ENCODE data around the gene PHKB.
"Not testable (repeated sequence)": the region's sequence is repeated elsewhere in the genome, so short reads cannot be mapped to it uniquely, and the experiment has no call there.

PHKB gene

DNA sequence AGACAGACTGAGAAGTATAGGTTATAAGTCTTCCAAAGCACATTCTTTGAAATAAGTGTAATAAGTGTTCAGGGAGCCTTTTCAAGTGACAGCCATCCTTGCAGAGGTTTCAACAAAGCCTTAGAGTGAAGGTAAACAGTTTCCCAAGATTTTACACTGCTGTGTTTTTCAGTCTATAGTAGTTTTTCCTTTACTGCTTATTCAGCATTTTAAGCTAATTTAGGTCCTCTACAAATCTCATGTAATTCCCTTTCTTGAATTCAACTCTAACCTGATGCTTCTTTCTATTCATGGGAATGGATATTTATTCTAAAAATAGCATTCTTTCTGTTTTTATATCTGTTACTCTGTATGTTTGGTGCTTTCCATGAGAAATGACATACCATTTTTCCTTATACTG is 211.3 kb downstream of the PHKB start:
- no peak for DNase-seq (ENCODE audit: low read depth, low spot score)

DNA sequence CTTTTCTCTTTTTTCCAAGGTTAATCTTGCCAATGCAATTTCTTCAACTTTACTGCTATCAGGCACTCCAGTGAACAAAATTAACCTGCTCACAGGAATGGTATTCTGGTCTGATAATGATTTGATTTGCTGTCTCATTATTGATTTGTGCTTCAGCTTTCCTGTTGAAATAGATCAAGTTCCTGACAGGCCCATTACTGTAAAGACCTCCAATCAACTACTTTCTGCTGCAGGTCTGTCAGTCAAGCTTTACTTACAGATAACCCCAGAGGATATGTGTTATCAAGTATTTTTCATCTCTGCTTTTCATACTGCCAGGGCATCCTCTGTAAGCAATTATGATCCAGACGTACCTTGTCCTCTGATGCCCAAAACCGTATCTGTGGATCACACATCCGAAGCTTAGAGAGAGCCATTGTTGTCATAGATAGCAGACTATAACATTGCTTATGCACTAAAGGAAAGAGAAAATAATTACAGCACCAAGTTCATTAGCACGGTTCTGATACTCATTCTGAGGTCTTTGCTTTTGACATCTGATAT is 215.6 kb downstream of the PHKB start:
- DNase-seq (ENCODE audit: low read depth, low spot score): no peak

DNA sequence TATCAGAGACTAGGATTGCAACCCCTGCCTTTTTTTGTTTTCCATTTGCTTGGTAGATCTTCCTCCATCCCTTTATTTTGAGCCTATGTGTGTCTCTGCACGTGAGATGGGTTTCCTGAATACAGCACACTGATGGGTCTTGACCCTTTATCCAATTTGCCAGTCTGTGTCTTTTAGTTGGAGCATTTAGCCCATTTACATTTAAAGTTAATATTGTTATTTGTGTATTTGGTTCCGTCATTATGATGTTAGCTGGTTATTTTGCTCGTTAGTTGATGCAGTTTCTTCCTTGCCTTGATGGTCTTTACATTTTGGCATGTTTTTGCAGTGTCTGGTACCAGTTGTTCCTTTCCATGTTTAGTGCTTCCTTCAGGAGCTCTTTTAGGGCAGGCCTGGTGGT is 220.4 kb downstream of the PHKB start:
- not testable (repeated sequence) for DNase-seq (ENCODE audit: low read depth, low spot score)

DNA sequence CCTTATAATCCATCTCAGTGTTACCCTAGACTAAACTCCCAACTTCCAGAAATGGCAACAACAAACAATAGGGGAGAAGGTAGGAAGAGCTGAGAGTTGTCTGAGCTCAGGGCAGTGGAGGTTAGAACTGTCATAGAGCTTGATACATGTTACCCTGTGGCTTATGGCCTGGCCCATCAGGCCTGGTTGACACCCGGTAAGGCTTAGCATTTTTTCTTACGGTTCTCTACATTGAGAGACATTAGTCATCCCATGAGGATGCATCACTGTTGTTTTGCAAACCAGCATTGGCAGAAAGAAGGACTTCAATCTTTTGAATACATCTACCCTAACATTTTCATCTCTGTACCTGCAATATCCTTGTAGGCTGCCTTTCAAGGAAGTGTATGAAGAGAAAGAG is 226.6 kb downstream of the PHKB start:
- no peak for DNase-seq (ENCODE audit: low read depth, low spot score)

DNA sequence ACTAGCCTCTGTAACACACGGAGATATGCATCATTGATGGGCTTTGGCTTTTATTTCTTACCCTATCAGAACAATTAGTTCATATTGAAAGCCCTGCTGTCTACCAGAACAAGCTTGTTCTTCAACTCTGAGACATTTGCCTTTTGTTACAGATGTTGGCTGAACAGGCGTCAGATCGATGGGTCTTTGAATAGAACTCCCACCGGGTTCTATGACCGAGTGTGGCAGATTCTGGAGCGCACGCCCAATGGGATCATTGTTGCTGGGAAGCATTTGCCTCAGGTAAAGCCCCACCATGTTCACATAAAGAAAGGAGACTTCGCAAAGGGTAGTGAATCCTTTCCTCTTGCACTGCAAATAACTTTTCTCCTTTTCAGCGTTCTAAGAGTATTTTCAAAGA is 232.1 kb downstream of the PHKB start:
- DNase-seq (ENCODE audit: low read depth, low spot score): no peak

DNA sequence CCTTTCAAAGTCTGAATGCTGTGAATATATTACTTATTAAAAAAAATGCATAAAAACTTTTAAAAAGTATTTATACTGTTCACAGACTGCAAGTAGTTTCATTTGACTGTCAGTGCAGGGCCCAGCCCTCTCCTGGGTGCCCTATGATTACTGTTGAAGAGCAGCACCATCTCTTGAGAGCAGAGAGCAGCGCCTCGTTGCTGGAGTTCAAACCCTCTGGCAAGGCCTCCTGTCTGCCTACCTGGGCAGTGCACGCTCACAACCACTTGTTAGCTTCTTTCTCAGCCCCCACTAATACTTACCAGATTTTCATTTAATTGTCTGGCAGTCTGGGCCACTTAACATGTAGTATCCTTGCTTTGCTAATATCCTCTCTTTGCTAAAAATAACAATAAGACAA is 233.4 kb downstream of the PHKB start:
- no peak for DNase-seq (ENCODE audit: low read depth, low spot score)

DNA sequence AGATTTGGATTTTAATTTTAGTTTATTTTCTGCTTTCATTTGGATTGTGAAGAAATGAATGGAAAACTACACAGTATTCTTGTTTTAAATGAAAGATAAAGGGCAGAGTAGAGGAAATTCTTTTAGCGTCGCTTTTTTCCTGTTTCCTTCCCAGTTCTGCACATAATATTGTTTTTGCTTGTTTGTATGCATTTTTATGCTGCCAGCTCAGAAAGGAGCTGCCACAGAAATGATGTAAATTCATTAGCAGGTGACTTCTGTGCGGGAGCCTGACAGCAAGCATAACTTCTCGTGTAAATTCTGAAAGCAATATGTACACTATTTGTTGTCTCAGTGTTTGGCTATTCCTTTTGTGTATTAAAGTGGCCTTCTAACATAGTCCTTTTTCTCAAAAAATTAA is 234.6 kb downstream of the PHKB start:
- DNase-seq (ENCODE audit: low read depth, low spot score): no peak

DNA sequence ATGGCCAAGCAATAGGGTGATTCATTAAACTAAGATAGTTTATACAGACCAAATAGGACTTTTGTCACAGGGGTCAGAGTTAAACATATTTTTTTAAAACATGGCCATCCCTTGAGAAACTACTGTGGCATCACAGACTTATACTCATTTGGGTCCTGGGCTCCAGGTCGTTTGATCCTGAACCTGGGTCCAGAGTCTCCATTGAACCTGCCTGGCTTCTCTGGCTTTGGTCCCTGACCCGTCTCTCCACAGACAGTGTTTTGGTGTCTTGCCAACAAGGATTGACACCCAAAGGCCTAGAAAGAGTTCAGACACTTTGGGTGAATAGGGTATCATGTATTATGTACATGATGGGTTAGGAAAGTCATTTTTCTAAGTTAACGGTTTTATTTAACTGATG is 236.7 kb downstream of the PHKB start:
- DNase-seq (ENCODE audit: low read depth, low spot score): no peak

DNA sequence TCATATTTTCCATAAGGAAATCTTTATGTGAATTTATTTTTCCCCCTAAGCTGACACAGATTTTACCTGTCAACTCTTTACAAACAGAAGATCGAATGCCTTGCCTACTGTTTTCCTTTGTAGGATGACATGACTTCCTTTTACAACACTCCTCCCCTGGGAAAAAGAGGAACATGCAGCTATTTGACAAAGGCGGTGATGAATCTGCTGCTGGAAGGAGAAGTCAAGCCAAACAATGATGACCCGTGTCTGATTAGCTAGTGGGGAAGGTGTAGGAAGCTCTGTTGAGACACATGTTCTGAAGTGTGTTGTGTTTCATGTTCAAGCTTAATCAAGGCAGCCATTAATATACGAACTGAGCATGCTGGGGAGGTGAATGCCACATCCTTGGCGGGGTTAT is 238.0 kb downstream of the PHKB start:
- DNase-seq (ENCODE audit: low read depth, low spot score): no peak

DNA sequence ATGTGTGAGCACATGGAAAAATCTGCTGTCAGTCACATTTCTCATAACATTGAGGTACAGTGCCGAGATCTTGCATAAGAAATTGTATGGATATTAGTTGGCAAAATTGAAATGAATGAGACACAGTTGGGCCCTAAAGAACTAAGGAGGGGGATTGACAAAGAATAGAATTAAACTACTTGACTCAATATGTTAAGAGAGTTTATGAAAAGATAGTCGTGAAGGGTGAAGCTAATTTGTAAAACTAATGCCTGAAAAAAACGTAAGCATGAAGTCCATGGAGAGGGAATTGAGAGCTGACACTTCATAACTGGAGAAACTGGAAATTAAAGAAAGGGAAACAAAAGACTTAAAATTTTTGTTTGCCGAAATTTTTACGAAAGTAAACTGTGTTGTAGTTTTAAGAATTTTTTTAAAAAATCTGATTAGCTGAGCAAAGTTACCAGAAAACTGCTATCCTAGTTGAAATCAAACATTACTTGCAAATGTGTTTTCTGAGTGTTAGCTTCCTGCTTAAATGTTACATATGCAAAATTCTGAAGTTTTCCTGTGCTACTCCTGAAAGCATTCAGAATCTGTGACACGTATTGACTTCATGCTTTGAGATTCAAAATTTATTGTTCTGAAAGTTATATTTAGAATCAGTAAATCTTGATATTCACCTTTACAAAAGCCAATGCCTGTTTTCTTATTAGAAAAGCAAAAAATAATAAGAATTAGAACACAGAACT is 239.9 kb downstream of the PHKB start:
- DNase-seq (ENCODE audit: low read depth, low spot score): no peak

DNA sequence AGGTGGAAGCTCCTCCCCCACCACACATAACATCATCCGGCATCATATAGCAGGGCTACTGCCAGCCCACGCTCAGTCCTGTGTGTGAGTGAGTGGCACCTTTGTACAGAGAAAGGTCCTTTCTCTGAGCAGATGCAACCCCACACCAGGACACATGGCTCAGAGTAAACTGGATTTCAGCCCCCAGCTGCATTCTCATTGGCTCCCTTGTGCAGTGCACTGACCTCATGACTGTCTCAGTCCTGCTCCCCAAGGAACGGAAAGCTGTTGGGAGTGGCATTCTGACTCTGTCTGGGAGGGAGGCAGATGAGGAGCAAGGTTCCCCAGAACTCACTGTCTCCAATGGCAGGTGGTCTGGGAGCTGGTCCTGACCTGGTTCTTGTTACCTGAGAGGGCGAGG is 244.1 kb downstream of the PHKB start:
- DNase-seq (ENCODE audit: low read depth, low spot score): no peak

DNA sequence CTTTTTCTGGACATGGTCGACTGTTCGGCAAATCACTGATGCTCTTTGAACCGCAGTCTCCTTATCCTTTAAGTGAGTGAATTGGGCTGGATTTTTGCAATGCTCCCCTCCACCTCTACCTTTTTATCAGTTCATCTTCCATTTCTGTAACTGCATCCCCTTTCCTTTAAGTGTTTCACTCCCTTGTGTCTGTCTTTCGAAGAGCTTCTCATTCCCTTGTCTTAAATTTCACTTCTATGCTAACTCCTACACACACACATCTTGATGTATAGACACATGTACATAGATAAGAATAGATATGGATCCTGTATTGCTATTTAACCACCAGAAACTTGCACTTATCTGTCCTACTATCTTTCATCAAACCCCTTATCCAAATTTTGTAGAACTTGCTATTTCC is 250.7 kb downstream of the PHKB start:
- no peak for DNase-seq (ENCODE audit: low read depth, low spot score)

DNA sequence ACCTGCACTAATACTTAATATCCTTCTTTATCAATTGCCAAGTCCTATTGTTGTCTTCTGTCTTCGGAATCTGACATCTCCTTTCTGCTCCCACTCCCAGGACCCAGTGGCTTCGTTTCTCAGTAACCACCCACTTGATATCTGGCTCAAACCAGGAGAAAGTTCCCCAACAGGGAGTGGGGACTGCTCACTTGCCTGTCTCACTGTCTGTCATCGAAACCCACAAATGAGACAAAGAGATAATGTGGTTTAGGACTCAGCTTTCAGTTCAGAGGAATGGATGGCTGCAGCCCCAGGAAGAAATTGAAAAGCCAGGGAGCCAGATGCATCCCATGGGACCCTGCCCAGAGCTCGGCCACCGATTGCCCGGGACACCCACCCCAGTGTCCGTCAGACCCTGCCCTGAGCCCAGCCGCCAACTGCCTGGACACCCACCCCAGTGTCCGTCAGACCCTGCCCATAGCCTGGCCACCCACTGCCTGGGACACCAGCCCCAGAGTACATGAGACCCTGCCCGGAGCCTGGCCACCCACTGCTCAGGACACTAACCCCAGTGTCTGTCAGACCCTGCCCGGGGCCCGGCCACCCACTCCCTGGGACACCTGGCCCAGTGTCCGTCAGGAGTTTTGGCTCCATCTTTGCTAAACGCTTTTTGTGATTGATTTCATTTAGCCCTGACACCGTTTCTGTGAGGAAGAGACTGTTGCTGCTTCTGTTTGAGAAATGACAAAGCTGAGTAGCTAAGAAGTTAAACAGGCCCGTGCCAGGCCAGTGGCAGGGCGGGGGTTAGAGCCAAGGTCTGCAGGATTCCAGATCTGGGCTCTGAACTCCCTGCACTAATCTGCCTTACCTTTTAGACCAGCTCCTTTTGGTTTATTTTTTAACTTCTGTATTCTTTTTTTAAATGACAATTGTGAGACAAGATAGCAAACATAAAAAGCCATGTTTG is 251.4 kb downstream of the PHKB start:
- no peak for DNase-seq (ENCODE audit: low read depth, low spot score)

DNA sequence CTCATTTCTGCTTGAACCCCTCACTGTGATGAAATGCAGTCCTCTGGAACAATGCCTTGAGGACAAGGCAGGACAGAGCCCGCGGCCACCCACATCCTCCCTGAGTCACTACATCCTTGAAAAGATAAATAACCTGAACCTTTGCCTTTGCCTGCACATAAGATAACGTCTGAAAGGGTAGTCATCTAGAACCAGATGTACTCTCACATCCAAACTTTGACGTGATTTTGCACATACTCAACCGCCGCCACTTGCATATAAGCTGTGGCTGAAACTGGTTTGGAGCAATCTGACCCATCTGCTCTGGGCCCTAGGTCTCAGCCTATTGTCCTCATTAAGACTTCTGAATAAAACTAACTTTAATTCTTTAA is 252.1 kb downstream of the PHKB start:
- no peak for DNase-seq (ENCODE audit: low read depth, low spot score)

DNA sequence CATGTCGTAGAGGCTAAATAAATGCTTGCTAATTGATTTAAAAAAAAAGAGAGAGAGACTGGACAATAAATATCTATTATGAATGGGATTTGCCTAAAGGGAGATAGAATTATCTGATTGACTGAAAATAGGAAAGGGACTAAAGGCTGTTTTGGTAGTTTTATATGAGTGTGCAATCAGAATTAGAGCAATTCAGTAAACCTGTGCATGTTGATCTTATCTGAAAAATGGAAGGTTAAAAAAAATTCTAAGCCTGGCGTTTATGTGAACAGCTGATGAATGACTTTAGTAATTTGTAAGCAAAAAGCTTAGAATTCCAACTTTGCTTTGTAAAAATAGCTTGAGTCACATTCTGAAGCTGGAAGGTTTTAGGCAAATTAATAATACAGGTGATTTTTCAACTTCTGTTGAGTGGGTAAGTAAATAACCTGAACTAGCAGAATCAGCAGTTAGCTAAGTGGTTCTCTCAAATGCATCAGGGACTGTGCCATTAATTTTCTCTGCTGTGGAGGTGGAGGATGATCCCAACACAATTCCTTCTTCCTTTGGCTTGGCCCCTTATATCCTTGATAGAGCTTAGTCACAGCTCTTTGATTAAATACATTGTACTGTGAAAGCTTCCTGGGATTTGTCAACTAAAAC is 254.4 kb downstream of the PHKB start:
- no peak for DNase-seq (ENCODE audit: low read depth, low spot score)

DNA sequence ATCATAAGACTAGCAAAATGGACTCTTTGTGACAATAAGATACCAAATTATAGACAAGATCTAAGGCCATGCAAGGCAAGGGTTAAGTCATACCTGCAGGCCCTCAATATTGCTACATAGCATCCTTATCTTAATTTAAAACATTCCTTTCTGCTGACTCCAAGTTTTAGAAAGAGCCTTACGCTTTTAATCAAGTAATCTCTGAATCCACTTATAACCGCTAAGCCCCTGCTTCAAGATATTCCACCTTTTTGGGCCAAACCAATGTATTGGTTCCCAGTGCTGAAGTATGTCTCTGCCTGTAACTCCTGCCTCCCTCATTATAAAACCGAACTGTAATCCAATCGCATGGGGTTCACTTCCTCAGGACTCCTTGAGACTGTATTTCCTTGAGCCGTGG is 255.4 kb downstream of the PHKB start:
- no peak for DNase-seq (ENCODE audit: low read depth, low spot score)

DNA sequence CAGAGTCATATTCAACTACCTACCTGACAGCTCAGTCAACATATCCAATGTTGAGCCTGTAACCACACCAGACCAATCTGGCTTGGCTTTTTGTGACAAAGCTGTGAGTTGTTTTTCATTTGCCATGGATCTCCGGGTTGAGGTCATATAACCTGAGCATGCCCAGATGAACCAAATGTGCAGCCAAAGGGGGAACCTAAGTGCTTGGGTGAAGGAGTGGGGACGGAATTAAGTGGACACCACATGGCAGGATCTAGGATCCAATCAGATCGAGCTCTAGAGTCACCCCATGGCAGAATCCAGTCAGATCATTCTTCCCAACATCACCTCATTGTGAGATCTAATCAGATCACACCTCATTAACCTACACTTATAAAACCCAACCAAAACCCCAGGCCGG is 258.6 kb downstream of the PHKB start:
- DNase-seq (ENCODE audit: low read depth, low spot score): no peak

DNA sequence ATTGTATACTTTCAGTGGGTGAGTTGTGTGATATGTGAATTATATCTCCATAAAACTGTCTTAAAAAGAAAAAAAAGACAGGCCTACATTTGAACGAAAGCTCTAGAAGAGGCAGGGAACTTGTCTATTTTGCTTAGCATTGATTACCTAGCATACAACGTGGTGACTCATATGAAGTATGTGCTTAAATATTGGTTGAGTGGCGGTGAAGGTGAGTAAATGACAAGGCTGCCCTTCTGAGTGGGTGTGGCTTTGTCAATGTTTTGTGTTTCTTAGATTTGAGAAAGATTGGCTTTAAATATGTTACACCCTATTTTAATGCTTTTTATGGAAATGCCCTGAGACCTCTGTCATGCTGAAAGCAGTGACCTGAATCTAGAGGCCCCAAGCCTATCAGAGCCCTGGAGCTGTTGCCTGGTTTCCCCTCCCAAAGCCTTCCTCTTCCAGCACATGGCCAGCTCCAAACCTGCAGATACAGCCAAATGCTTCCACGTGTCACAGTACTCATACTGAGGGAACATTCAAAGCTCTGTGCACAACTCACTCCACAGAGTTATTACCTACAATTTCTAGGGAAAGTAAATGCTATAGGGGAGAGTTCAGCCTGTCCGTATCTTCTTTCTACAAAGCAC is 260.0 kb downstream of the PHKB start:
- no peak for DNase-seq (ENCODE audit: low read depth, low spot score)

DNA sequence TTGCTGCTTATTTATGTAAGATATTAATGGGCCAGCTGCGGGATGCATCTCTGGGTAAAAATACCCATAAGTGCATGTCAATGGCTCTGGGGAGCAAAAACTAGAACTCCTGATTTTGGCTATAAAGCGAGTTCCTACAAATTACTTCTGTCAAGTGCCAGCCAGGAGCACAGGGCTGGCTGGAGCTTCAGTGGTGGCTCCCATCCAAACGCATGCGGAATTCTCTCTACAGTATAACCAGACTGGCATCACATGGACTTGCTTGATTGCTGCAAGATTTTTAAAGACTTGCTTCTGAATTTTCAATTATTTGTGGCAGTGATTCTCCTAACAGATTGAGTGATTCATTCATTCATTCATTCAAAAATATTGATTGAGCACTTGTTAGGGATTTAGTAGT is 260.9 kb downstream of the PHKB start:
- no peak for DNase-seq (ENCODE audit: low read depth, low spot score)

DNA sequence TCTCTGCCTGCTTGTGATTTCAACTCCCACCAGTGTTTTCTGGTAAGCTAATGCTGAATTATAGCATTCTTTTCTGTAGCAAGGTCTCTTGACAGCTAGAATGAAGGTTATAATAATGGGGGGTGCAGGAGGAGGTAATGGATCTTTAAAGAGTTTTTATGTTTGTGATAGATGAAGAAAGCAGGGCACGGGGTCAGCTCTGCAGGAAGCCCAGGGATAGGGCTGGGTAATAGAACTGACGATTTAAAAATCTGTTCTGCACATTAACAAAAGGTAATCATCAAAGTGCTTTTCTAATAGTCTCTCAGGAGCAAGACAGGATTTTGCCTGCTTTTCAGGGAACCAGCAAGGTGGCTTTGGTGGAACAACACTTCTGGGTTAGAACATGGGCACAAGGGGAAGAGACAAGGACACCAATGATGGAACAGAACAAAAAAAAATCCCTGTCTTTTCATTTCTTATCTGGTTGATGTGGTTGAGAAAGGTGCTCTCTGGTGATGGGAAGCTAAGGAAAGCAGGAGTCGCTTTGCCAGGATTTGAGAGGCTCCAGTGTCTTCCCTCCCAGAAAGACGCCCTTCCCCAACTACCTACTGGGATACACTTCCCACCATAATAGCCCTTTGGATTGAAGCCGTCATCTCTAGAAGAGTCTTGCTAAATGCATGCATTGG is 263.1 kb downstream of the PHKB start:
- DNase-seq (ENCODE audit: low read depth, low spot score): no peak

DNA sequence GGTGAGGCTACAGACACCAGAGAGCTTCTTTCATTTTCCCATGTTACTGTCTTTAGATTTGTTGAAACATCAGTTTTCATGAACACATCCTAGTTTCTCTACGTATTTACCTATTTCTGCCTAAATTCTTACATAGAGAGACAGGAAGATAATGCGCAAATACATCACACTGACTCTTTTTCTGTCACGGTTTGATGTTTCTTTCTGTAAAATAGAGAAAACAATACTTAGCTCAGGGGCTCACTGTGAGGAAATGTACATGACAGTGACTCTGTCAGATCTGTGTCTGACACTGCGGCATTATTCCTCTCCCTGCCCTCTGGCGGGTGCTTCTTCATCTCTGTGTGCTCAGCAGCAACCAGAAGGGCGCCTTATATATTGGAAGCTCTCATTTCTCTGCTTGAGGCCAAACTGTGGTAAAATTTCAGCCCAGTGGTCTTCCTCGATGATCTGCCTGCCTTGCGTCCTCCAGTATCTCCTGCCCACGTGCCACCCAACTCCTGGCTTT is 264.1 kb downstream of the PHKB start:
- no peak for DNase-seq (ENCODE audit: low read depth, low spot score)

All from activated naive CD8-positive, alpha-beta T cell treated with anti-CD3 and anti-CD28 coated beads, Interleukin-2, amount 50 U/mL, for 16 hours (primary cell).